Left ventricle myocardium inferior (tissue), 1 donor: ENCODE results near the gene SPPL2B. TPM values are rescaled to one million over a fixed set of nuclear protein-coding genes. Genes with fewer than 3 reads are reported as not detected.

Experiments used
- DNase-seq: peaks from one replicate; pipeline ENCODE4 v3.0.0-alpha.2; 2020
- H3K27ac ChIP-seq: fragments of 200-600 bp; replicated peaks from 2 replicates; pipeline ENCODE4 v1.8.0; 2021
- H3K27me3 ChIP-seq: fragments of 200-600 bp; 2 replicates; pipeline ENCODE4 v1.8.0; 2021; ENCODE audit warnings: low read depth
- H3K36me3 ChIP-seq: fragments of 200-600 bp; 2 replicates; pipeline ENCODE4 v1.8.0; 2021
- H3K4me1 ChIP-seq: fragments of 200-600 bp; 2 replicates; pipeline ENCODE4 v1.8.0; 2021
- H3K4me3 ChIP-seq: fragments of 200-600 bp; 2 replicates; pipeline ENCODE4 v1.8.0; 2021; ENCODE audit warnings: mild to moderate bottlenecking, moderate library complexity
- H3K9me3 ChIP-seq: fragments of 200-600 bp; replicated peaks from 2 replicates; pipeline ENCODE4 v1.8.0; 2021
- CTCF ChIP-seq: fragments of 200-600 bp; IDR thresholded peaks from 2 replicates; pipeline ENCODE4 v1.8.0; 2021; ENCODE audit warnings: antibody characterized with exemption, mild to moderate bottlenecking, borderline replicate concordance
- intact Hi-C: fragments of 100-400 bp; cut with micrococcal nuclease; formaldehyde crosslinking; loops from one replicate; pipeline ENCODE4 v1.11.0; 2022
- total RNA-seq: library from RNA; stranded (reverse); fragmentation: NEBNext Ultra II Directional; extraction: Animal tissue kit (Norgen Biotek cat#: 25700); gene quantifications from one replicate; pipeline ENCODE4 v1.2.1, GENCODE V29; 2021
- donor health status: DM: no; HTN: yes; CAD: no; lungs with severe emphysema.

SPPL2B gene
- total RNA-seq, 1 donor from 2014 or later, result 26.2 TPM

DNA sequence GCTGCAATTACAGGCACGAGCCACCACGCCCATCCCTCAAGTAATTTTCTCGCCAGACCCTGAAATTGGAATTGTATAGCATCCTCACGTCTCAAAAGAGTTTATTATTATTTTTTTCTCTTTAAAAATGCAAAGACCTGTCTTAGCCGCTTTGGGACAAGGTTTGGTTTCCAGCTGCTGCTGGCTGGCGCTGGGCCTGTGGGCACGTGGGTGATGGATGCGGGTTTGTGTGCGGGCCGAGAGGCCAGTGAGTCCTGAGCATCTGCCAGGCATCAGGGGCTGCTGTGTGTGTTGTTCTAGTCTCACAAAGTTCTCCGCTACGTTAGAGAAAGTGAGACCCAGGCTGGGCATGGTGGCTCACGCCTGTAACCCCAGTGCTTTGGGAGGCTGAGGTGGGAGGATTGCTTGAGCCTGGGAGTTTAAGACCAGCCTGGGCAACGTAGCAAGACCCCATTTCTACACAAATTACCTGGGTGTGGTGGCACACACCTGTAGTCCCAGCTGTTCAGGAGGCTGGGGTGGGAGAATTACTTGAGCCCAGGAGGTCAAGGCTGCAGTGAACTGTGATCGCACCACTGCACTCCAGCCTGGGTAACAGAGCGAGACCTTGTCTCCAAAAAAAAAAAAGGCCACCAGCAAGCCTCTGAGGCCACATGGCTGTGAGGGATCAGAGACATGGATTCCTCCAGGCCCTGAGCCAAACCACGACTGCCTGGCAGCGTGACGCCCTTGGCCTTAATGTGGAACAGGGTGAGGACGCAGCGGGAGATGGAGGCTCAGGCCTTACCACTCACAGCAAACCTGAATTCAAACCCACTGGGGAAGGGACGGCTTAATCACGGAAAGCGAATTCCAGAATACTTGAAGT, 26.9 kb downstream of the SPPL2B start:
- H3K9me3 ChIP-seq, result no peaks in the 10 kb centered on the region
- intact Hi-C loops, result no loop called here
- no peak overlapping the region for H3K27ac ChIP-seq
- peaks cover 34% of the 10 kb centered on the region for H3K36me3 ChIP-seq
- H3K27me3 ChIP-seq, result peaks cover 7% of the 10 kb centered on the region
- TF ChIP-seq CTCF, result no peak
- no peaks in the 10 kb centered on the region for H3K4me1 ChIP-seq
- no peak overlapping the region for H3K4me3 ChIP-seq
- DNase-seq, result no peak

DNA sequence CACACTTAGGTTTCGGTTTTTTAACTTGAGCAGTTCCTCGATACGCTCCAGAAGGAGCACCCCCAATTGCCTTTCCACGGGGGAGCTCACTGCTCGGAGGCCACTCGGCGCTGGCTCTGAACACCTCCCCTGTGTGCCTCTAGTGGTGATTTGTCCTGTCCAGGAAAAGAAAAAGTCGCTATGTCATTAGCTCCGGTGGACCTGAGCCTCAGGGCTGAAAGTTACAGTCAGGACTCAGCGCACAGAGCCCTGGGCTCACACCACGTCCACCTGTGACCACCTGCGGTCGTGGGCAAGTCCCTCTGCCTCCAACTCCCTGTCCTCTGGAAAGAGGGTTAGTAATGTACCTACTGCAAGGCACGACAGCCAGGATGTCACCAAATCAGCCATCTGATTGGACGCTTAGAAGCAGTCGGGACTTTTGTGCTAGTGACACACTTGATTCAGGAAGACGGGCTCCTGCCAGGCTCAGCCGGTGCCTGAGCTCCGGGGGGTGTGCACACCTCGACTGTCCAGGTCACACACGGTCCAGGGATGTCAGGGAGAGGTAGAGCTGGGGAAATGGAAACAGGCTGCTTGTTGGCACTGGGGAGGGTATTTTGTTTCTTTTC, 27.7 kb downstream of the SPPL2B start:
- intact Hi-C loops, result no loop called here
- Histone ChIP-seq H3K4me3 (no peak overlapping the region), H3K4me1 (no peaks in the 10 kb centered on the region), H3K27me3 (peaks cover 13% of the 10 kb centered on the region), H3K36me3 (peaks cover 27% of the 10 kb centered on the region), H3K9me3 (no peaks in the 10 kb centered on the region), H3K27ac (no peak overlapping the region)
- DNase-seq, result no peak
- TF ChIP-seq CTCF, result no peak

- Histone ChIP-seq H3K4me3 (no peak overlapping the region), H3K36me3 (peaks cover 21% of the 10 kb centered on the region), H3K27ac (no peak overlapping the region), H3K9me3 (no peaks in the 10 kb centered on the region), H3K27me3 (peaks cover 27% of the 10 kb centered on the region), H3K4me1 (peaks cover 4% of the 10 kb centered on the region)
- DNase-seq, result no peak
- intact Hi-C loops, result no loop called here
- no peak for TF ChIP-seq CTCF
Measured at GRCh38 chr19:2357279-2358206, 29.1 kb downstream of the SPPL2B start.

- Histone ChIP-seq H3K4me3 (no peak overlapping the region), H3K27ac (no peak overlapping the region), H3K36me3 (peaks cover 10% of the 10 kb centered on the region), H3K9me3 (no peaks in the 10 kb centered on the region), H3K27me3 (peaks cover 38% of the 10 kb centered on the region), H3K4me1 (peaks cover 4% of the 10 kb centered on the region)
- intact Hi-C loops, result no loop called here
- TF ChIP-seq CTCF, result no peak
- no peak for DNase-seq
Measured at GRCh38 chr19:2358548-2359173, 30.2 kb downstream of the SPPL2B start.
